Gastrocnemius medialis (tissue), 4 donors: Measurements from ENCODE around the gene PRDM10. TPM values are rescaled to one million over a fixed set of nuclear protein-coding genes. Genes with fewer than 3 reads are reported as not detected.

Experiments used
- ATAC-seq, 2 donors: fragments of 150-250 bp; one replicate each; pipeline ENCODE4 v1.9.1; 2016
- DNase-seq, 2 donors: peaks; one replicate each; pipeline ENCODE4 v3.0.0-alpha.2; 2019
- H3K27ac ChIP-seq, 4 donors: fragments of 200-600 bp; sonication (generic); 1 replicate in 1 of 4; 2 replicates in 3 of 4; pipeline ENCODE4 v1.5.1; 2016 to 2018; ENCODE audit warnings: mild to moderate bottlenecking in 2 of 4, moderate library complexity in 1 of 4
- H3K27me3 ChIP-seq, 3 donors: fragments of 200-600 bp; sonication (generic) in 2 of 3; 1 replicate in 1 of 3; 2 replicates in 2 of 3; pipeline versions ENCODE4 v1.5.1 to v1.6.0; 2016 to 2019; ENCODE audit warnings: mild to moderate bottlenecking in 1 of 3, moderate library complexity in 1 of 3
- H3K36me3 ChIP-seq, 2 donors: fragments of 200-600 bp; sonication (generic) in 1 of 2; one replicate each; pipeline ENCODE4 v1.5.1; 2017 to 2018
- H3K4me1 ChIP-seq, 2 donors: fragments of 200-600 bp; sonication (generic) in 1 of 2; one replicate each; pipeline ENCODE4 v1.5.1; 2016 to 2017; ENCODE audit warnings: mild to moderate bottlenecking in 2 of 2
- H3K4me3 ChIP-seq, 4 donors: fragments of 200-600 bp; sonication (generic) in 3 of 4; 1 replicate in 1 of 4; 2 replicates in 3 of 4; pipeline ENCODE4 v1.5.1; 2016 to 2019; ENCODE audit warnings: mild to moderate bottlenecking in 2 of 4
- H3K9me3 ChIP-seq, 3 donors: fragments of 200-600 bp; sonication (generic) in 2 of 3; 1 replicate in 1 of 3; 2 replicates in 2 of 3; pipeline ENCODE4 v1.5.1; 2016 to 2019
- POLR2A ChIP-seq, 2 donors: fragments of 450-650 bp; IDR thresholded peaks; one replicate each; pipeline ENCODE4 v1.6.1; 2017; ENCODE audit warnings: antibody characterized with exemption in 2 of 2, mild to moderate bottlenecking in 2 of 2, moderate library complexity in 2 of 2
- in situ Hi-C, 4 donors: fragments of 200-750 bp; cut with MboI; loops; one replicate each; pipeline versions ENCODE4 v1.15.0 to v1.8.0; 2017; ENCODE audit warnings: low sequenced_read_pairs in 4 of 4
- intact Hi-C: fragments of 100-400 bp; cut with DNase I; formaldehyde crosslinking; loops from one replicate; pipeline ENCODE4 v1.15.1; 2023; ENCODE audit warnings: low total_unique reads
- total RNA-seq, 4 donors: library from RNA; depleted of rRNA; stranded (reverse); fragments of >200 nt; gene quantifications; one replicate each; pipeline versions ENCODE4 v1.1.0 to v1.2.3, GENCODE V29; 2016
- TF ChIP-seq, protein P1 (sequence below), 5 experiments: fragments of 450-650 bp in 3 of 5; fragments of 200-600 bp in 2 of 5; sonication (generic) in 2 of 5; IDR thresholded peaks in 4 of 5; conservative IDR thresholded peaks in 1 of 5; 1 replicate in 4 of 5; 2 replicates in 1 of 5; pipeline ENCODE4 v1.5.1; 2016 to 2019; ENCODE audit warnings: antibody characterized with exemption in 5 of 5, mild to moderate bottlenecking in 3 of 5, moderate library complexity in 3 of 5

Gene PRDM10
- total RNA-seq, 4 donors from 2014 or later, result 3.3 to 10.9 (median 9.0) TPM

DNA sequence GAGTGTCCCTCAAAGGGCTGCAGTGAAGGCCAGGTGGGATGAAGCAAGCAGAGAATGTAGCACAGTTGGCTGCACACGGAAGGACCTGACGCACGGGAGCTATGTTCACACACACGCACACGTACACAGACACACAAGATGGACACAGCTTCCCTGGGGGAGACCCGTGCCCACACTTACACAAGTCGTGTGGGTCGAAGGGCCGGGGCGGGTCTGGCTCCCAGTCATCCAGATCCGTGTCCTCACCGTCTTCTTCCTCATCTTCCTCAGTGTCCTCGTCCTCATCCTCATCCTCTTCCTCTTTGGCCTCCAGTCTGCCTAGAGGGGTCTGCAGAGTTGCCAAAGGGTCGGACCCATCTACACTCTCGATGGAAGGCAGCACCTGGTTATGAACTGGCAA, 55.7 kb downstream of the PRDM10 start:
- no peaks in the 10 kb centered on the region for H3K4me1 ChIP-seq
- no peak for DNase-seq
- H3K27me3 ChIP-seq, result no peaks in the 10 kb centered on the region
- ATAC-seq, result no peak
- intact Hi-C loops, result no loop called here
- in situ Hi-C loops, result no loop called here
- no peak overlapping the region for H3K27ac ChIP-seq
- TF ChIP-seq, protein P1, sequence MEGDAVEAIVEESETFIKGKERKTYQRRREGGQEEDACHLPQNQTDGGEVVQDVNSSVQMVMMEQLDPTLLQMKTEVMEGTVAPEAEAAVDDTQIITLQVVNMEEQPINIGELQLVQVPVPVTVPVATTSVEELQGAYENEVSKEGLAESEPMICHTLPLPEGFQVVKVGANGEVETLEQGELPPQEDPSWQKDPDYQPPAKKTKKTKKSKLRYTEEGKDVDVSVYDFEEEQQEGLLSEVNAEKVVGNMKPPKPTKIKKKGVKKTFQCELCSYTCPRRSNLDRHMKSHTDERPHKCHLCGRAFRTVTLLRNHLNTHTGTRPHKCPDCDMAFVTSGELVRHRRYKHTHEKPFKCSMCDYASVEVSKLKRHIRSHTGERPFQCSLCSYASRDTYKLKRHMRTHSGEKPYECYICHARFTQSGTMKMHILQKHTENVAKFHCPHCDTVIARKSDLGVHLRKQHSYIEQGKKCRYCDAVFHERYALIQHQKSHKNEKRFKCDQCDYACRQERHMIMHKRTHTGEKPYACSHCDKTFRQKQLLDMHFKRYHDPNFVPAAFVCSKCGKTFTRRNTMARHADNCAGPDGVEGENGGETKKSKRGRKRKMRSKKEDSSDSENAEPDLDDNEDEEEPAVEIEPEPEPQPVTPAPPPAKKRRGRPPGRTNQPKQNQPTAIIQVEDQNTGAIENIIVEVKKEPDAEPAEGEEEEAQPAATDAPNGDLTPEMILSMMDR (IDR thresholded peaks at IDR 0.05 in 4 of 5, conservative IDR thresholded peaks at IDR 0.05 in 1 of 5), result no peak
- TF ChIP-seq POLR2A (IDR thresholded peaks at IDR 0.05), result no peak
- H3K9me3 ChIP-seq, result no peaks in the 10 kb centered on the region
- H3K36me3 ChIP-seq, result peaks cover 0 to 35% of the 10 kb centered on the region in 2 donors
- H3K4me3 ChIP-seq, result no peak overlapping the region

DNA sequence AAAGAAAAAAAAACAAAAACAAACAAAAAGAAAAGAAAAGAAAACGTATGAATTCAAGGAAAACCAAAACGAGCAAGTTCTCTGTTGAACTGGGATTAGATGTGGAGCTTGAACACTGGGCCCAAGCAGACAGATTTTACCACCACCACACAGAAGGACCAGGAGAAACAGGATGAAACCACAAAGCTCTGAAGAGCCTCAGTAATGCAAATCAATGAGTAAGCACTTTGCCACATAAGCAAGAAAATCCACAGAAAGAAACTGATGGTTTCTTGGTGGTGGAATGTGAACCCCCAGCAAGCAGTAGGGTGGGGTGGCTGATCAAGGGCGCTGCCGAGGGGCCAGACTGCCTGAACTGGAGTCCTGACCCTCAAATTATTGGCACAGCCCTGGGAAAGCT, 56.4 kb downstream of the PRDM10 start:
- intact Hi-C loops (no loop called here), in situ Hi-C loops (no loop called here)
- Histone ChIP-seq H3K27me3 (no peaks in the 10 kb centered on the region), H3K27ac (no peak overlapping the region), H3K4me3 (no peak overlapping the region), H3K9me3 (no peaks in the 10 kb centered on the region), H3K4me1 (no peaks in the 10 kb centered on the region), H3K36me3 (peaks cover 0 to 42% of the 10 kb centered on the region in 2 donors)
- TF ChIP-seq, protein P1 (IDR thresholded peaks at IDR 0.05 in 4 of 5, conservative IDR thresholded peaks at IDR 0.05 in 1 of 5), result no peak
- no peak for TF ChIP-seq POLR2A (IDR thresholded peaks at IDR 0.05)
- no peak for ATAC-seq
- no peak for DNase-seq

DNA sequence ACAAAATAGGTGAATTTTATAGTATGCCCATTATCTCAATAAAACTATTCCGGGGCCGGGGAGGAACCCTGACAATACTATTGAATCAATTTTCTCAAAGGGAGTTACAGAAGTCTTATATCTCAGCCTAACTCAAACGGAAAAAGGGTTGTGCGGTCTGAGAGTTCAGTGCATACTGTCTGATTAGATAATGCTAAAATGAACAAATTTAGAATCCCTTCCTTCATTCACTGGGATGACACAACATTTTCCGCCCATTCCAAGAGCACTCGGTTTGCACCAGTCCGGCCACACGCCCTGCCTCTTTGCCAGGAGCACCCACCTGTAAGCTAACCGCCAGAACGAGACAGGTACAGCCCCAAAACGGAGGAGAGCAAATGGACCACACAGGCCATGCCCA, 57.3 kb downstream of the PRDM10 start:
- TF ChIP-seq, protein P1 (IDR thresholded peaks at IDR 0.05 in 4 of 5, conservative IDR thresholded peaks at IDR 0.05 in 1 of 5), result no peak
- no peak for TF ChIP-seq POLR2A (IDR thresholded peaks at IDR 0.05)
- Histone ChIP-seq H3K36me3 (peaks cover 0 to 43% of the 10 kb centered on the region in 2 donors), H3K9me3 (no peaks in the 10 kb centered on the region), H3K4me3 (no peak overlapping the region), H3K4me1 (no peaks in the 10 kb centered on the region), H3K27me3 (no peaks in the 10 kb centered on the region), H3K27ac (no peak overlapping the region)
- in situ Hi-C loops, result no loop called here
- DNase-seq (no peak), ATAC-seq (no peak)
- intact Hi-C loops, result no loop called here

DNA sequence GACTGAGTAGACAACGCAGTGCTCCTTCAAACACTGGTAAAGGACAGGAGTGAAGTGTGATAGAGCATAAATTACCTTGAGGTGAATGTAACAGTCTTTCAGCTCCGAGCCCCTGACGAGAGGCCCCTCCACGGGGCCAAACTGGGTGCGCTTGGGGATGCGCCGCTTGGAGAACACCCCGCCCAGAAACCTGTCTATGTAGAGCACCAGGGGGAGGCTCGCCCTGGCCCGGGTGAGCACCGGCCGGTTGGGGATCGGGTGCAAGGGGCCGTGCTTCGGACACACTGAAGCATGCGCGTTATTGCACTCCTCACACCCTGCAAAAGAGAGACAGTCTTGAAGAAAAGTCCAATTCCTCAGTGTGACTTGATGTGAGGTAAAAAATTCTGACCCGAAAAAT, 57.9 kb downstream of the PRDM10 start:
- DNase-seq (no peak), ATAC-seq (no peak)
- in situ Hi-C loops, result no loop called here
- H3K9me3 ChIP-seq, result no peaks in the 10 kb centered on the region
- intact Hi-C loops, result no loop called here
- H3K27me3 ChIP-seq, result no peaks in the 10 kb centered on the region
- H3K4me1 ChIP-seq, result no peaks in the 10 kb centered on the region
- H3K36me3 ChIP-seq, result peaks cover 0 to 43% of the 10 kb centered on the region in 2 donors
- TF ChIP-seq, protein P1 (IDR thresholded peaks at IDR 0.05 in 4 of 5, conservative IDR thresholded peaks at IDR 0.05 in 1 of 5), result no peak
- no peak for TF ChIP-seq POLR2A (IDR thresholded peaks at IDR 0.05)
- H3K27ac ChIP-seq, result no peak overlapping the region
- no peak overlapping the region for H3K4me3 ChIP-seq

DNA sequence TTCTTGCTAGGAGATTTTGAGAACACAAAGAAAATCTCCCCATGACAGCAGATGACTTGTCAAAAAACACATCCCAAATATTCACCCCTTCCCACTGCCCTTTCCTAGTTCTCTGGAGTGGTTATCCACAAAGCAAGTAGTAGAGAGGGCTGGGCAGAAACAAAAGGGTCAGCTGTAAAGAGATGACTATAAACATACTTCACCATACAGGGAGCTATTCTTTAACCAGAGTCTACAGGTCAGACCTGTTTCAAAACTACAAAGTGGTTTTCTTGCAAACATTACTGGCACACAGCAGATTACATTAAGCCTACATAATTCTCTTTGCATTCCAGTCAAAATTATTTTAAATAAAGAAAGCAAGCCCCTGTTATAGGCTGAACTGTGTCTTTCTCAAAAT, 59.6 kb downstream of the PRDM10 start:
- Histone ChIP-seq H3K36me3 (peaks cover 0 to 43% of the 10 kb centered on the region in 2 donors), H3K4me3 (no peak overlapping the region), H3K9me3 (no peaks in the 10 kb centered on the region), H3K4me1 (no peaks in the 10 kb centered on the region), H3K27me3 (no peaks in the 10 kb centered on the region), H3K27ac (no peak overlapping the region)
- in situ Hi-C loops, result no loop called here
- DNase-seq (no peak), ATAC-seq (no peak)
- no peak for TF ChIP-seq POLR2A (IDR thresholded peaks at IDR 0.05)
- TF ChIP-seq, protein P1 (IDR thresholded peaks at IDR 0.05 in 4 of 5, conservative IDR thresholded peaks at IDR 0.05 in 1 of 5), result no peak
- intact Hi-C loops, result no loop called here
